ENCODE measurements around the gene CRLF3. TPM values are rescaled to one million over a fixed set of nuclear protein-coding genes. Genes with fewer than 3 reads are reported as not detected.
A peak's percentile ranks its signal among the peaks of the same experiment; 100 is the strongest.

The CRLF3 gene
- total and polyA plus RNA-seq, 2 donors (not counting 1 experiment from before 2014, with no cell fraction given): 31.6 to 83.2 TPM

GRCh38 chr17:30831663-30832437 is 7.4 kb upstream of the CRLF3 start, which contains the start of gene ATAD5:
TSS of gene ATAD5 (plus strand) at chr17:30831966. CDS start at chr17:30832348, 382 bp downstream.
- ChIA-PET CTCF (interaction anchor here (1.0 to 1.5 kb wide), 5 partner anchors 9 to 355 kb away, joined by 3 to 6 read pairs (median 3); partner anchors contain the start of gene GOSR1), POLR2A (interaction anchor here (0.6 to 1.4 kb wide), 3 partner anchors 9 to 27 kb away, joined by 3 to 7 read pairs (median 4); no protein-coding TSS in a partner anchor)
- ATAC-seq (ENCODE audit: low read depth): peak; percentile 100
- Histone ChIP-seq H3K9me3 (ENCODE audit: control extremely low read depth in 1 of 3, control insufficient read depth in 2 of 3, insufficient read depth in 1 of 3, low read length in 2 of 3) (no peaks in the 10 kb centered on the region), H3K4me3 (ENCODE audit: control extremely low read depth in 1 of 5, extremely low read depth in 1 of 5, insufficient read depth in 1 of 5, low read depth in 2 of 5, low read length in 4 of 5) (peak within 1 kb of the TSS; percentile 73 to 100 (median 78)), H3K4me1 (ENCODE audit: control insufficient read depth in 2 of 2, insufficient read depth in 2 of 2, low read length in 2 of 2) (peaks cover 14% of the 10 kb centered on the region in 2 donors), H2AFZ (ENCODE audit: insufficient read depth, low read depth, low read length, poor library complexity, severe bottlenecking) (peak within 1 kb of the TSS; percentile 100), H3K9ac (ENCODE audit: low read length) (peak within 1 kb of the TSS; percentile 98), H3K27ac (ENCODE audit: low read length in 2 of 2) (peak within 1 kb of the TSS in 1 of 2 donors; percentile 67), H3K4me2 (replicated peaks; ENCODE audit: low read depth, low read length, poor library complexity, severe bottlenecking) (peak within 1 kb of the TSS; percentile 99), H4K20me1 (ENCODE audit: control insufficient read depth, insufficient read depth, low read length, poor library complexity, severe bottlenecking) (no peaks in the 10 kb centered on the region), H3K27me3 (replicated peaks in 1 of 4; ENCODE audit: control extremely low read depth in 1 of 4, control insufficient read depth in 3 of 4, insufficient read depth in 4 of 4, low read length in 3 of 4) (no peaks in the 10 kb centered on the region), H3K36me3 (replicated peaks in 1 of 2; ENCODE audit: control extremely low read depth in 1 of 2, control insufficient read depth in 1 of 2, extremely low read depth in 1 of 2, insufficient read depth in 2 of 2, low read length in 1 of 2) (no peaks in the 10 kb centered on the region), H3K79me2 (ENCODE audit: control insufficient read depth, insufficient read depth, low read length) (peaks cover 17% of the 10 kb centered on the region)
- H3K4me3 Mint-ChIP-seq: peak within 1 kb of the TSS; percentile 96
- H3K27ac Mint-ChIP-seq: peak within 1 kb of the TSS; percentile 96
- TF ChIP-seq CTCF (IDR thresholded peaks at IDR 0.05) (no peak), EZH2 (IDR thresholded peaks at IDR 0.05; ENCODE audit: borderline replicate concordance, insufficient read depth, low read depth, low read length, poor library complexity, severe bottlenecking) (no peak)
- H3K9me3 Mint-ChIP-seq (ENCODE audit: insufficient read depth): no peaks in the 10 kb centered on the region
- H3K27me3 Mint-ChIP-seq: no peaks in the 10 kb centered on the region
- intact Hi-C loops (cut with micrococcal nuclease): loop anchor here (1.0 to 5.0 kb wide), 3 partner anchors 8 to 475 kb away; partner anchors contain the start of genes CRLF3 and RNF135
- under 1% methylated on average over 59 of the region's 59 CpGs for WGBS (ENCODE audit: insufficient coverage)
- DNase-seq: peak; percentile 91
- peaks cover 23% of the 10 kb centered on the region for H3K4me1 Mint-ChIP-seq

Data from B cell (primary cell).